Nephron (organoid): ENCODE data around the gene CASP3.
"Not testable (repeated sequence)": the region's sequence is repeated elsewhere in the genome, so short reads cannot be mapped to it uniquely, and the experiment has no call there.

Experiments used
- H3K27ac Mint-ChIP-seq, 3 experiments: 2 replicates each; pipeline ENCODE4 v1.8.0; 2020; ENCODE audit warnings: mixed read lengths in 3 of 3, mild to moderate bottlenecking in 2 of 3, moderate library complexity in 1 of 3
- H3K27me3 Mint-ChIP-seq: 2 replicates; pipeline ENCODE4 v1.8.0; 2021; ENCODE audit warnings: low read depth, mild to moderate bottlenecking, moderate library complexity, mixed read lengths
- H3K36me3 Mint-ChIP-seq: 2 replicates; pipeline ENCODE4 v1.8.0; 2020; ENCODE audit warnings: low read depth, mixed read lengths
- H3K4me1 Mint-ChIP-seq: 2 replicates; pipeline ENCODE4 v1.8.0; 2020; ENCODE audit warnings: mixed read lengths
- H3K4me3 Mint-ChIP-seq, 3 experiments: 2 replicates each; pipeline ENCODE4 v1.8.0; 2020; ENCODE audit warnings: mild to moderate bottlenecking in 3 of 3, mixed read lengths in 3 of 3, moderate library complexity in 2 of 3
- H3K9me3 Mint-ChIP-seq: 2 replicates; pipeline ENCODE4 v1.8.0; 2020; ENCODE audit warnings: mixed read lengths
- CTCF ChIP-seq, 3 experiments: fragments of 200-600 bp; sonication (generic); IDR thresholded peaks; one replicate each; pipeline ENCODE4 v1.5.0; 2021; ENCODE audit warnings: antibody characterized with exemption in 3 of 3; ENCODE audit not compliant: unreplicated experiment in 3 of 3

Gene CASP3

GRCh38 chr4:184612074-184612473, 37.2 kb downstream of the CASP3 start:
- no peak overlapping the region for H3K4me3 Mint-ChIP-seq
- H3K36me3 Mint-ChIP-seq: no peaks in the 10 kb centered on the region
- H3K9me3 Mint-ChIP-seq: peaks cover 12% of the 10 kb centered on the region
- no peak for TF ChIP-seq CTCF (IDR thresholded peaks at IDR 0.05; ENCODE audit: unreplicated experiment in 3 of 3)
- no peaks in the 10 kb centered on the region for H3K4me1 Mint-ChIP-seq
- no peak overlapping the region for H3K27ac Mint-ChIP-seq
- H3K27me3 Mint-ChIP-seq: peaks cover 3% of the 10 kb centered on the region

GRCh38 chr4:184607429-184607828, 41.8 kb downstream of the CASP3 start:
- not testable (repeated sequence) for H3K36me3 Mint-ChIP-seq, H3K4me1 Mint-ChIP-seq, H3K27me3 Mint-ChIP-seq, H3K4me3 Mint-ChIP-seq, H3K27ac Mint-ChIP-seq
- peaks cover 40% of the 10 kb centered on the region for H3K9me3 Mint-ChIP-seq

- not testable (repeated sequence) for H3K36me3 Mint-ChIP-seq, H3K4me1 Mint-ChIP-seq, H3K4me3 Mint-ChIP-seq, H3K27ac Mint-ChIP-seq, H3K27me3 Mint-ChIP-seq
- H3K9me3 Mint-ChIP-seq: peaks cover 44% of the 10 kb centered on the region
Observed at GRCh38 chr4:184602857-184603256, 46.4 kb downstream of the CASP3 start.

DNA sequence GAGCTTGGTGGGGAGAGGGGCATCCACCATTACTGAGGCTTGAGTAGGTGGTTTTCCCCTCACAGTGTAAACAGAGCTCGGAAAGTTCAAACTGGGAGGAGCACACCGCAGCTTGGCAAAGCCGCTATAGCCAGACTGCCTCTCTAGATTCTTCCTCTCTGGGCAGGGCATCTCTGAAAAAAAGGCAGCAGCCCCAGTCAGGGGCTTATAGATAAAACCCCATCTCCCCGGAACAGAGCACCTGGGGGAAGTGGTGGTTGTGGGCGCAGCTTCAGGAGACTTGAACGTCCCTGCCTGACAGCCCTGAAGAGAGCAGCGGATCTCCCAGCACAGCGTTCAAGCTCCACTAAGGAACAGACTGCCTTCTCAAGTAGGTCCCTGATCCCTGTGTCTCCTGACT, 48.3 kb downstream of the CASP3 start:
- not testable (repeated sequence) for H3K27ac Mint-ChIP-seq, H3K36me3 Mint-ChIP-seq, H3K4me3 Mint-ChIP-seq, H3K4me1 Mint-ChIP-seq, H3K27me3 Mint-ChIP-seq
- peaks cover 35% of the 10 kb centered on the region for H3K9me3 Mint-ChIP-seq

GRCh38 chr4:184599492-184600135, 49.6 kb downstream of the CASP3 start:
- H3K27ac Mint-ChIP-seq: no peak overlapping the region
- no peaks in the 10 kb centered on the region for H3K4me1 Mint-ChIP-seq
- peaks cover 23% of the 10 kb centered on the region for H3K9me3 Mint-ChIP-seq
- no peak for TF ChIP-seq CTCF (IDR thresholded peaks at IDR 0.05; ENCODE audit: unreplicated experiment in 3 of 3)
- no peaks in the 10 kb centered on the region for H3K36me3 Mint-ChIP-seq
- no peak overlapping the region for H3K4me3 Mint-ChIP-seq
- H3K27me3 Mint-ChIP-seq: peaks cover 9% of the 10 kb centered on the region

DNA sequence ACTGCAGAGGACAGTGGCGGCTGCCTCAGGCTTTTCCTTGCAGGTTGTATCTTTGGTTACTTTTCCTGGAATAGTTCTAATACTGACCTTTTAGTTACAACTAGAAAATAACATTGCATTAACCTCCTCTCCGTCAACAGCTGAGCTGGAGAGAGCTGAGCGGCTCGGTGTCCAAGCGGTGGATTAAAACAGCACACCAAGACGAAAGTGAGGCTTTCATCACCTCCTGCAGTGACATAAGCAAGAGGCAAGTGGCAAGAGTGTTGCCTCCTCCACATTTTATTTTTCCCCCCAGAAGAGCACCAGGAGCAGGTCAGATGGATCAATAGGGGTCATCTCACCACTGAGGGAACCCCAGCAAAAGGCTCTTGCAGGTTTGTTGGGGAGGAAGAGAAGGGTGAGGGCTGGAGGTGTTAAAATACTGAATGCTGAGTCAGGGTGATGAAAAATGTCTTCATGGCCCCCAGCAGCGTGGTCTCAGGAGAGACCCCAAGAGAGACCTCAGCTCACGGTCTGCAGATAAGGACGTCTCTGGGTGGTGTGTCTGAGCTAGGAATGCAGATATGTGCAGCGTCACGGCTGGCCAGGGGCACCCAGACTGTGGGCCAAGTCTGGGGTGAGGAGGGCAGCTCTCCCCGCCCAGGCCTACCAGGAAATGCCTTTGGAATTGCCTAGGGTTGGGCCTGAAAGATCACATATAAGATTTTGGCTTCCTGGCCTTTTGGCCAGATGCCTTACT, 50.3 kb downstream of the CASP3 start:
- Mint-ChIP-seq H3K27me3 (peaks cover 9% of the 10 kb centered on the region), H3K9me3 (peaks cover 16% of the 10 kb centered on the region), H3K4me3 (no peak overlapping the region), H3K36me3 (no peaks in the 10 kb centered on the region), H3K27ac (no peak overlapping the region), H3K4me1 (no peaks in the 10 kb centered on the region)
- no peak for TF ChIP-seq CTCF (IDR thresholded peaks at IDR 0.05; ENCODE audit: unreplicated experiment in 3 of 3)

DNA sequence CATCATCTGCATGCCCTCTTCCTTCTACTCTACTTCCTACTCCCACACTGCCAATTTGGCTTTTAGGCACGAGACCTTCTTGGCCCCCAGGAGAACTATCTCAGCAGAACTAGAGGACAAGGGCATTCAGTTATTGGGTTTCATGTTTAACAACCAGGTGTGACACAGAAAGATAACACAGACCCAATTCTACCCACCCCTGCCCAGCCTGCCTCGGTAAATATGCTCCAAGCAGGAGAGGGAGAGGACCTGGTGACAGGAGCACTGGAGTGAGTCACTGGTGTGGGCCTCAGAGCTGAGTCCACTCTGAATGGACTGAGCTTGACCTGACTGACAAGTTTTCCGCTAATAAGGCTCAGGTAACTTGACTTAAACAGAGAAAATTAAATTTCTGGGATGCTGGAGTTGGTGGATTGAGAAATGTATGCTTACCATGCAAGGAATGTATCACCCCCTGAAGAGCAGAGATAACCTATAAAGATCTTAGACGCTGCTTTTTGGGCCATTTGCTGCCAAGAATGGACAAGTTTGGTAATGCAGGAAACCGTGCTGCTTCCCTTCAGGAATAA, 52.5 kb downstream of the CASP3 start:
- Mint-ChIP-seq H3K4me3 (no peak overlapping the region), H3K4me1 (peaks cover 5% of the 10 kb centered on the region), H3K9me3 (peaks cover 3% of the 10 kb centered on the region), H3K36me3 (no peaks in the 10 kb centered on the region), H3K27ac (no peak overlapping the region), H3K27me3 (peaks cover 9% of the 10 kb centered on the region)
- TF ChIP-seq CTCF (IDR thresholded peaks at IDR 0.05; ENCODE audit: unreplicated experiment in 3 of 3): no peak
